ENCODE measurements around the gene REPS1. TPM values are rescaled to one million over a fixed set of nuclear protein-coding genes. Genes with fewer than 3 reads are reported as not detected.

Gene REPS1
- polyA plus RNA-seq, 1 of the 3 experiments (the other 2 are of a cell fraction): 26.2 TPM

DNA sequence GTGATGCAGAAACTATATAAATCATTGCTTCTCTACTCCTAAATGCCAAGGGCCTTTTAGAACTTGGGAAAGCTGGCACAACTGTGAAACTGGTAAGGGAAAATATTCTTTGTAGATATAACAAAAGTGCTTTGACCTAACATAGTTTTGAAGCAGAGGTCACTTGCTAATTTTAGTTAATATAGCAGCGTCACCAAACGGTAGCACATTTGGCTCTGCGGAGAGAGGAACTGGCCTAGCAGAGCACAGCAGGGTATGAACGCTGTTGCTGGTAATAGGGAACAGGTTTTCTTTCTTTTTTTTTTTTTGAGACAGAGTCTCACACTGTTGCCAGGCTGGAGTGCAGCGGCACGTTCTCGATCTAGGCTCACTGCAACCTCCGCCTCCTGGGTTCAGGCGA is 124.7 kb downstream of the REPS1 start:
- Histone ChIP-seq H3K9ac (no peak overlapping the region), H4K20me1 (ENCODE audit: insufficient read depth) (no peaks in the 10 kb centered on the region), H3K9me3 (no peaks in the 10 kb centered on the region), H3K4me2 (no peak overlapping the region), H3K4me1 (ENCODE audit: control insufficient read depth in 1 of 2, insufficient read depth in 2 of 2, low read depth in 1 of 2, low read length in 1 of 2) (no peaks in the 10 kb centered on the region), H3K27ac (ENCODE audit: low read depth in 2 of 2, low read length in 1 of 2) (no peak overlapping the region), H3F3A (replicated peaks; ENCODE audit: insufficient read depth) (no peaks in the 10 kb centered on the region), H3K9me2 (no peaks in the 10 kb centered on the region), H3K4me3 (ENCODE audit: low read depth in 2 of 2, low read length in 1 of 2) (no peak overlapping the region), H3K27me3 (ENCODE audit: insufficient read depth) (no peaks in the 10 kb centered on the region), H3K36me3 (replicated peaks in 1 of 2; ENCODE audit: control insufficient read depth in 1 of 2, insufficient read depth in 2 of 2, low read length in 1 of 2) (no peaks in the 10 kb centered on the region), H2AFZ (ENCODE audit: low read depth) (0 out of 2 replicates have a peak overlapping the region, but pooled peaks have one; percentile 16), H3K79me2 (ENCODE audit: insufficient read depth) (no peaks in the 10 kb centered on the region)
- WGBS (ENCODE audit: low lambda C conversion rate): 73% methylated on average over 8 of the region's 9 CpGs
- POLR2A ChIA-PET: no interaction called here
- CTCF ChIA-PET: no interaction called here
- DNase-seq: no peak
- no peak for TF ChIP-seq GATA2 (CRISPR knock-in tag; IDR thresholded peaks at IDR 0.05)
- TF ChIP-seq EZH2phosphoT487 (IDR thresholded peaks at IDR 0.05; ENCODE audit: borderline replicate concordance, low read depth): no peak
- TF ChIP-seq, protein P1, sequence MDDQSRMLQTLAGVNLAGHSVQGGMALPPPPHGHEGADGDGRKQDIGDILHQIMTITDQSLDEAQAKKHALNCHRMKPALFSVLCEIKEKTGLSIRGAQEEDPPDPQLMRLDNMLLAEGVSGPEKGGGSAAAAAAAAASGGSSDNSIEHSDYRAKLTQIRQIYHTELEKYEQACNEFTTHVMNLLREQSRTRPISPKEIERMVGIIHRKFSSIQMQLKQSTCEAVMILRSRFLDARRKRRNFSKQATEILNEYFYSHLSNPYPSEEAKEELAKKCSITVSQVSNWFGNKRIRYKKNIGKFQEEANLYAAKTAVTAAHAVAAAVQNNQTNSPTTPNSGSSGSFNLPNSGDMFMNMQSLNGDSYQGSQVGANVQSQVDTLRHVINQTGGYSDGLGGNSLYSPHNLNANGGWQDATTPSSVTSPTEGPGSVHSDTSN (IDR thresholded peaks at IDR 0.05): no peak
- no peak for TF ChIP-seq RAD21 (IDR thresholded peaks at IDR 0.05; ENCODE audit: low read length)
- TF ChIP-seq TAF1 (IDR thresholded peaks at IDR 0.05; ENCODE audit: borderline replicate concordance, low read depth, low read length): no peak
- TF ChIP-seq, protein P2, sequence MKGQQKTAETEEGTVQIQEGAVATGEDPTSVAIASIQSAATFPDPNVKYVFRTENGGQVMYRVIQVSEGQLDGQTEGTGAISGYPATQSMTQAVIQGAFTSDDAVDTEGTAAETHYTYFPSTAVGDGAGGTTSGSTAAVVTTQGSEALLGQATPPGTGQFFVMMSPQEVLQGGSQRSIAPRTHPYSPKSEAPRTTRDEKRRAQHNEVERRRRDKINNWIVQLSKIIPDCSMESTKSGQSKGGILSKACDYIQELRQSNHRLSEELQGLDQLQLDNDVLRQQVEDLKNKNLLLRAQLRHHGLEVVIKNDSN (IDR thresholded peaks at IDR 0.05; ENCODE audit: borderline replicate concordance, low read depth): no peak
- TF ChIP-seq, protein P3, sequence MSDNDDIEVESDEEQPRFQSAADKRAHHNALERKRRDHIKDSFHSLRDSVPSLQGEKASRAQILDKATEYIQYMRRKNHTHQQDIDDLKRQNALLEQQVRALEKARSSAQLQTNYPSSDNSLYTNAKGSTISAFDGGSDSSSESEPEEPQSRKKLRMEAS (IDR thresholded peaks at IDR 0.05; ENCODE audit: low read depth): no peak
- no peak for TF ChIP-seq ELF1 (IDR thresholded peaks at IDR 0.05)
- no peak for TF ChIP-seq RCOR1 (IDR thresholded peaks at IDR 0.05; ENCODE audit: low read length)
- no peak for TF ChIP-seq FOSL2 (IDR thresholded peaks at IDR 0.05; ENCODE audit: borderline replicate concordance, low read depth)
- no peak for TF ChIP-seq CHD2 (IDR thresholded peaks at IDR 0.05; ENCODE audit: low read length, partially characterized antibody)
- TF ChIP-seq EP300 (IDR thresholded peaks at IDR 0.05; ENCODE audit: borderline replicate concordance in 1 of 2, low read depth in 1 of 2, low read length in 1 of 2): no peak
- no peak for TF ChIP-seq SMC3 (IDR thresholded peaks at IDR 0.05; ENCODE audit: low read depth, low read length)
- TF ChIP-seq RXRA (IDR thresholded peaks at IDR 0.05; ENCODE audit: borderline replicate concordance, low read depth): no peak
- TF ChIP-seq RFX5 (IDR thresholded peaks at IDR 0.05; ENCODE audit: low read length): no peak
- TF ChIP-seq, protein P4, sequence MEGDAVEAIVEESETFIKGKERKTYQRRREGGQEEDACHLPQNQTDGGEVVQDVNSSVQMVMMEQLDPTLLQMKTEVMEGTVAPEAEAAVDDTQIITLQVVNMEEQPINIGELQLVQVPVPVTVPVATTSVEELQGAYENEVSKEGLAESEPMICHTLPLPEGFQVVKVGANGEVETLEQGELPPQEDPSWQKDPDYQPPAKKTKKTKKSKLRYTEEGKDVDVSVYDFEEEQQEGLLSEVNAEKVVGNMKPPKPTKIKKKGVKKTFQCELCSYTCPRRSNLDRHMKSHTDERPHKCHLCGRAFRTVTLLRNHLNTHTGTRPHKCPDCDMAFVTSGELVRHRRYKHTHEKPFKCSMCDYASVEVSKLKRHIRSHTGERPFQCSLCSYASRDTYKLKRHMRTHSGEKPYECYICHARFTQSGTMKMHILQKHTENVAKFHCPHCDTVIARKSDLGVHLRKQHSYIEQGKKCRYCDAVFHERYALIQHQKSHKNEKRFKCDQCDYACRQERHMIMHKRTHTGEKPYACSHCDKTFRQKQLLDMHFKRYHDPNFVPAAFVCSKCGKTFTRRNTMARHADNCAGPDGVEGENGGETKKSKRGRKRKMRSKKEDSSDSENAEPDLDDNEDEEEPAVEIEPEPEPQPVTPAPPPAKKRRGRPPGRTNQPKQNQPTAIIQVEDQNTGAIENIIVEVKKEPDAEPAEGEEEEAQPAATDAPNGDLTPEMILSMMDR (IDR thresholded peaks at IDR 0.05): no peak
- TF ChIP-seq TEAD4 (IDR thresholded peaks at IDR 0.05; ENCODE audit: borderline replicate concordance, insufficient read depth): no peak
- TF ChIP-seq MXI1 (IDR thresholded peaks at IDR 0.05; ENCODE audit: low read depth, low read length): no peak
